Glomerular endothelial cell (primary cell): ENCODE measurements around the gene KRTAP5-7. TPM values are rescaled to one million over a fixed set of nuclear protein-coding genes. Genes with fewer than 3 reads are reported as not detected.

Experiments used
- total RNA-seq: library from RNA; depleted of rRNA; stranded (reverse); fragments of >200 nt; gene quantifications from 2 replicates; pipeline ENCODE4 v1.2.3, GENCODE V29; 2015

KRTAP5-7 gene
- total RNA-seq, 1 donor from 2014 or later = not detected

Other genes starting within 250 kb of the KRTAP5-7 start
- gene DHCR7, start 78.9 kb upstream of the KRTAP5-7 start, total RNA-seq = 58.3 and 60.1 TPM in 2 replicates
- 114 and 121 TPM in 2 replicates for gene NADSYN1, start 74.1 kb upstream of the KRTAP5-7 start, total RNA-seq
- not detected in 2 replicates for gene KRTAP5-8, start 10.8 kb downstream of the KRTAP5-7 start, total RNA-seq
- gene KRTAP5-9, start 21.2 kb downstream of the KRTAP5-7 start, total RNA-seq = not detected in 2 replicates
- gene KRTAP5-10, start 38.3 kb downstream of the KRTAP5-7 start, total RNA-seq = not detected in 2 replicates
- gene KRTAP5-11, start 55.6 kb downstream of the KRTAP5-7 start, total RNA-seq = not detected in 2 replicates